GM12878 (cell line): ENCODE results near the gene AGBL2. TPM values are rescaled to one million over a fixed set of nuclear protein-coding genes. Genes with fewer than 3 reads are reported as not detected.

Experiments
- BCL11A ChIP-seq: IDR thresholded peaks from 2 replicates; pipeline ENCODE4 v1.6.1; 2011; ENCODE audit warnings: low read depth, low read length
- HDAC6 ChIP-seq: fragments of 200-600 bp; sonication (generic); IDR thresholded peaks from one replicate; pipeline ENCODE4 v1.8.0; 2017; ENCODE audit warnings: antibody characterized with exemption; ENCODE audit not compliant: unreplicated experiment
- KLF5 ChIP-seq: fragments of 450-650 bp; IDR thresholded peaks from 2 replicates; pipeline ENCODE4 v1.6.1; 2014; ENCODE audit warnings: mild to moderate bottlenecking; ENCODE audit not compliant: partially characterized antibody
- MTA2 ChIP-seq: fragments of 450-650 bp; IDR thresholded peaks from 2 replicates; pipeline ENCODE4 v1.6.1; 2016; ENCODE audit warnings: low read depth, mild to moderate bottlenecking, moderate library complexity
- MTA3 ChIP-seq: IDR thresholded peaks from 2 replicates; pipeline ENCODE4 v1.6.1; 2012; ENCODE audit warnings: low read length, inconsistent platforms, borderline replicate concordance
- NFYB ChIP-seq: IDR thresholded peaks from 2 replicates; pipeline ENCODE4 v1.6.1; 2011; ENCODE audit warnings: low read depth, mild to moderate bottlenecking, low read length, improper control_type of control experiment, moderate library complexity; ENCODE audit not compliant: insufficient read depth
- POLR2A ChIP-seq: IDR thresholded peaks from 2 replicates; pipeline ENCODE4 v1.6.1; 2011; ENCODE audit warnings: low read depth, mild to moderate bottlenecking, low read length
- RAD51 ChIP-seq: fragments of 450-650 bp; IDR thresholded peaks from 2 replicates; pipeline ENCODE4 v1.6.1; 2016; ENCODE audit warnings: moderate library complexity, mild to moderate bottlenecking, inconsistent platforms
- SKIL ChIP-seq: fragments of 450-650 bp; IDR thresholded peaks from 2 replicates; pipeline ENCODE4 v1.6.1; 2017; ENCODE audit warnings: mild to moderate bottlenecking, low read depth, inconsistent platforms; ENCODE audit not compliant: poor library complexity, severe bottlenecking
- ZBED1 ChIP-seq: IDR thresholded peaks from 2 replicates; pipeline ENCODE4 v1.6.1; 2016; ENCODE audit warnings: borderline replicate concordance
- ZNF217 ChIP-seq: fragments of 450-650 bp; IDR thresholded peaks from 2 replicates; pipeline ENCODE4 v1.6.1; 2017; ENCODE audit warnings: antibody characterized with exemption, mild to moderate bottlenecking
- polyA plus RNA-seq, 11 experiments: library from polyadenylated mRNA; depleted of rRNA in 4 of 11; unstranded in 6 of 11; stranded (reverse) in 5 of 11; fragments of >200 nt; fragmentation: Nextera tagmentation in 4 of 11; fragmentation: Illumina TruSeq in 1 of 11; extraction: Ambion mirVana in 4 of 11; extraction: Trizol in 1 of 11; gene quantifications; 1 replicate in 1 of 11; 2 replicates in 10 of 11; pipeline versions ENCODE4 v1.2.1 to v1.2.3, GENCODE V29; 2011 to 2016; ENCODE audit warnings: inconsistent platforms in 2 of 11, missing spikeins in 2 of 11, low read depth in 1 of 11
- total RNA-seq, 4 experiments: library from RNA; depleted of rRNA in 3 of 4; stranded (reverse); fragments of >200 nt in 3 of 4; fragmentation: Illumina TruSeq in 1 of 4; extraction: Trizol in 1 of 4; gene quantifications; 2 replicates each; pipeline versions ENCODE4 v1.2.1 to v1.2.3, GENCODE V29; 2013 to 2021
- TF ChIP-seq, protein P1 (sequence below): fragments of 450-650 bp; IDR thresholded peaks from 2 replicates; pipeline ENCODE4 v1.6.1; 2016; ENCODE audit warnings: mild to moderate bottlenecking, moderate library complexity, borderline replicate concordance
- TF ChIP-seq, protein P2 (sequence below): IDR thresholded peaks from 2 replicates; pipeline ENCODE4 v1.6.1; 2012; ENCODE audit warnings: low read depth, low read length, improper control_type of control experiment

The AGBL2 gene
- total and polyA plus RNA-seq, 10 of the 15 experiments (the other 5 are each of a cell fraction or from before 2014, with no cell fraction given): 0.93 to 12.2 (median 2.9) TPM

DNA sequence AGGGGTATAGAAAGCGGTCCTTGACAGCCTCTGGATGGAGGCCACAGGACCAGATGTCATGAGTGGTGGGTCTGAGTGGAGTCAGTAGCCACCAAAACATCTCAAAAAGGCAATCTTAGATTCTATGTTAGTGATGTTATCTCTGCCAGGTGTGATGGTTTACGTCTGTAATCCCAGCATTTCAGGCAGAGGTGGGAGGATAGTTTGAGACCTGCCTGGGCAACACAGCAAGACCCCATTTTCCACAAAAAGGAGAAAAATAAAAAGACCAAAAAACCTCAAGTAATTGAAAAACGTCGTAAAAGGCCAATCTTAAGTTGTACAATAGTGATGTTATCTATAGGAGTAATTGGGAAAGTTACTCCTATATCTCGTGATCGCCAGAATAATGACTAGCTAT, 69.2 kb downstream of the AGBL2 start (continued):
- TF ChIP-seq, protein P1, sequence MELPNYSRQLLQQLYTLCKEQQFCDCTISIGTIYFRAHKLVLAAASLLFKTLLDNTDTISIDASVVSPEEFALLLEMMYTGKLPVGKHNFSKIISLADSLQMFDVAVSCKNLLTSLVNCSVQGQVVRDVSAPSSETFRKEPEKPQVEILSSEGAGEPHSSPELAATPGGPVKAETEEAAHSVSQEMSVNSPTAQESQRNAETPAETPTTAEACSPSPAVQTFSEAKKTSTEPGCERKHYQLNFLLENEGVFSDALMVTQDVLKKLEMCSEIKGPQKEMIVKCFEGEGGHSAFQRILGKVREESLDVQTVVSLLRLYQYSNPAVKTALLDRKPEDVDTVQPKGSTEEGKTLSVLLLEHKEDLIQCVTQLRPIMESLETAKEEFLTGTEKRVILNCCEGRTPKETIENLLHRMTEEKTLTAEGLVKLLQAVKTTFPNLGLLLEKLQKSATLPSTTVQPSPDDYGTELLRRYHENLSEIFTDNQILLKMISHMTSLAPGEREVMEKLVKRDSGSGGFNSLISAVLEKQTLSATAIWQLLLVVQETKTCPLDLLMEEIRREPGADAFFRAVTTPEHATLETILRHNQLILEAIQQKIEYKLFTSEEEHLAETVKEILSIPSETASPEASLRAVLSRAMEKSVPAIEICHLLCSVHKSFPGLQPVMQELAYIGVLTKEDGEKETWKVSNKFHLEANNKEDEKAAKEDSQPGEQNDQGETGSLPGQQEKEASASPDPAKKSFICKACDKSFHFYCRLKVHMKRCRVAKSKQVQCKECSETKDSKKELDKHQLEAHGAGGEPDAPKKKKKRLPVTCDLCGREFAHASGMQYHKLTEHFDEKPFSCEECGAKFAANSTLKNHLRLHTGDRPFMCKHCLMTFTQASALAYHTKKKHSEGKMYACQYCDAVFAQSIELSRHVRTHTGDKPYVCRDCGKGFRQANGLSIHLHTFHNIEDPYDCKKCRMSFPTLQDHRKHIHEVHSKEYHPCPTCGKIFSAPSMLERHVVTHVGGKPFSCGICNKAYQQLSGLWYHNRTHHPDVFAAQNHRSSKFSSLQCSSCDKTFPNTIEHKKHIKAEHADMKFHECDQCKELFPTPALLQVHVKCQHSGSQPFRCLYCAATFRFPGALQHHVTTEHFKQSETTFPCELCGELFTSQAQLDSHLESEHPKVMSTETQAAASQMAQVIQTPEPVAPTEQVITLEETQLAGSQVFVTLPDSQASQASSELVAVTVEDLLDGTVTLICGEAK: no peak
- TF ChIP-seq ZBED1: no peak
- TF ChIP-seq RAD51: no peak
- no peak for TF ChIP-seq ZNF217
- TF ChIP-seq, protein P2, sequence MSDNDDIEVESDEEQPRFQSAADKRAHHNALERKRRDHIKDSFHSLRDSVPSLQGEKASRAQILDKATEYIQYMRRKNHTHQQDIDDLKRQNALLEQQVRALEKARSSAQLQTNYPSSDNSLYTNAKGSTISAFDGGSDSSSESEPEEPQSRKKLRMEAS: no peak
- no peak for TF ChIP-seq BCL11A
- TF ChIP-seq SKIL: no peak
- TF ChIP-seq NFYB: no peak
- TF ChIP-seq POLR2A: no peak
- TF ChIP-seq HDAC6: no peak
- no peak for TF ChIP-seq MTA3
- TF ChIP-seq KLF5: no peak
- no peak for TF ChIP-seq MTA2
